Neural progenitor cell (in vitro differentiated cells): ENCODE results near the gene NKX2-2.

Experiments used
- EZH2 ChIP-seq: fragments of 200-600 bp; sonication (generic); IDR thresholded peaks from 2 replicates; pipeline ENCODE4 v1.6.1; 2017; ENCODE audit warnings: antibody characterized with exemption, mild to moderate bottlenecking, moderate library complexity
- TF ChIP-seq, protein P1 (sequence below): fragments of 200-600 bp; sonication (generic); IDR thresholded peaks from 2 replicates; pipeline ENCODE4 v1.5.1; 2017; ENCODE audit warnings: antibody characterized with exemption, mild to moderate bottlenecking

- TF ChIP-seq, protein P1, sequence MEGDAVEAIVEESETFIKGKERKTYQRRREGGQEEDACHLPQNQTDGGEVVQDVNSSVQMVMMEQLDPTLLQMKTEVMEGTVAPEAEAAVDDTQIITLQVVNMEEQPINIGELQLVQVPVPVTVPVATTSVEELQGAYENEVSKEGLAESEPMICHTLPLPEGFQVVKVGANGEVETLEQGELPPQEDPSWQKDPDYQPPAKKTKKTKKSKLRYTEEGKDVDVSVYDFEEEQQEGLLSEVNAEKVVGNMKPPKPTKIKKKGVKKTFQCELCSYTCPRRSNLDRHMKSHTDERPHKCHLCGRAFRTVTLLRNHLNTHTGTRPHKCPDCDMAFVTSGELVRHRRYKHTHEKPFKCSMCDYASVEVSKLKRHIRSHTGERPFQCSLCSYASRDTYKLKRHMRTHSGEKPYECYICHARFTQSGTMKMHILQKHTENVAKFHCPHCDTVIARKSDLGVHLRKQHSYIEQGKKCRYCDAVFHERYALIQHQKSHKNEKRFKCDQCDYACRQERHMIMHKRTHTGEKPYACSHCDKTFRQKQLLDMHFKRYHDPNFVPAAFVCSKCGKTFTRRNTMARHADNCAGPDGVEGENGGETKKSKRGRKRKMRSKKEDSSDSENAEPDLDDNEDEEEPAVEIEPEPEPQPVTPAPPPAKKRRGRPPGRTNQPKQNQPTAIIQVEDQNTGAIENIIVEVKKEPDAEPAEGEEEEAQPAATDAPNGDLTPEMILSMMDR, result peak; percentile 69
- TF ChIP-seq EZH2, result no peak
Measured at GRCh38 chr20:21529863-21530262, 16.0 kb upstream of the NKX2-2 start.
